ENCODE data around the gene ADAP2. TPM values are rescaled to one million over a fixed set of nuclear protein-coding genes. Genes with fewer than 3 reads are reported as not detected.
A peak's percentile ranks its signal among the peaks of the same experiment; 100 is the strongest.

The ADAP2 gene
- total and polyA plus RNA-seq, 4 donors, result 10.3 to 40.9 (median 27.9) TPM

DNA sequence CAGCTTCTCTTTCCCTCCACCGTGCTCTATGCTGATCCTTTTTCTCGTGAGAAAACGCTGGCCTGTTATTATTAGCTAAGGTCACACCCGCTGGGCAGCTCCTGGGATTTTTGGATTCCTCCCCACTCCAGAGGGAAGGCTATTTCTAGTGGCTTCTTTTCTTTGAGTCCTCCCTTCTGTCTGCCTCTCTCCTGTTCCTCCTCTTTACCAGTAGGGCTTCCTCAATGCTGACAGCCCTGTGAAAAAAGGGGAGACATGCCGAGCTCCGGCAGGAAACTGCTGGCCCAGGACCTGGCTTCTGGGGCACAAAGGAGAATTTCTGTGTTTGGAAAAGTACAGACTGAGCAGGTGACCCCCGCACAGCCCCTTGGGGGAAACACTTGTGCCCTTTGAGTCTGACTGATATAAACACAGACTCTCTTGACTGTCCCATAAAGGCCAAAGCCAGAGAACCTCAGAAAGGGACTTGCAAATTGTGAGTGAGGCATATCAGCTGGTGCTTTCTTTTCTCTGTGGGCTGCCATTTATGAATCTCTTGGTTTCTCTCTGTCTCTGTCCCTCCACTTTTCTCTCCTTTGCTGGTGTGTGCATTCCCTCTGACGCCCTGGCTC is 35.1 kb downstream of the ADAP2 start:
- ATAC-seq (ENCODE audit: insufficient read depth, low FRiP score) (no peak), DNase-seq (peak; percentile 38 to 42 (median 39))
- peak overlapping the region in 1 of 2 donors; percentile 31 for H3K27ac ChIP-seq (ENCODE audit: low read depth in 1 of 2, low read length in 1 of 2)
- peaks cover 0 to 2% (median 0%) of the 10 kb centered on the region in 4 donors for H3K36me3 ChIP-seq (ENCODE audit: control insufficient read depth in 4 of 4, insufficient read depth in 4 of 4, low read length in 4 of 4)
- no peak overlapping the region for H3K9ac ChIP-seq (ENCODE audit: insufficient read depth in 1 of 2, low read length in 2 of 2)
- H3K4me1 ChIP-seq (ENCODE audit: control insufficient read depth in 5 of 5, insufficient read depth in 5 of 5, low read length in 5 of 5), result peaks cover 0 to 9% (median 6%) of the 10 kb centered on the region in 5 donors
- H3K9me3 ChIP-seq (ENCODE audit: control insufficient read depth in 4 of 4, insufficient read depth in 3 of 4, low read length in 3 of 4), result no peaks in the 10 kb centered on the region
- 43 to 54% methylated on average over 8 of the region's 8 CpGs for WGBS, 2 donors
- no peaks in the 10 kb centered on the region for H3K27me3 ChIP-seq (ENCODE audit: control insufficient read depth in 3 of 3, insufficient read depth in 3 of 3, low read length in 2 of 3)
- TF ChIP-seq, protein P1, sequence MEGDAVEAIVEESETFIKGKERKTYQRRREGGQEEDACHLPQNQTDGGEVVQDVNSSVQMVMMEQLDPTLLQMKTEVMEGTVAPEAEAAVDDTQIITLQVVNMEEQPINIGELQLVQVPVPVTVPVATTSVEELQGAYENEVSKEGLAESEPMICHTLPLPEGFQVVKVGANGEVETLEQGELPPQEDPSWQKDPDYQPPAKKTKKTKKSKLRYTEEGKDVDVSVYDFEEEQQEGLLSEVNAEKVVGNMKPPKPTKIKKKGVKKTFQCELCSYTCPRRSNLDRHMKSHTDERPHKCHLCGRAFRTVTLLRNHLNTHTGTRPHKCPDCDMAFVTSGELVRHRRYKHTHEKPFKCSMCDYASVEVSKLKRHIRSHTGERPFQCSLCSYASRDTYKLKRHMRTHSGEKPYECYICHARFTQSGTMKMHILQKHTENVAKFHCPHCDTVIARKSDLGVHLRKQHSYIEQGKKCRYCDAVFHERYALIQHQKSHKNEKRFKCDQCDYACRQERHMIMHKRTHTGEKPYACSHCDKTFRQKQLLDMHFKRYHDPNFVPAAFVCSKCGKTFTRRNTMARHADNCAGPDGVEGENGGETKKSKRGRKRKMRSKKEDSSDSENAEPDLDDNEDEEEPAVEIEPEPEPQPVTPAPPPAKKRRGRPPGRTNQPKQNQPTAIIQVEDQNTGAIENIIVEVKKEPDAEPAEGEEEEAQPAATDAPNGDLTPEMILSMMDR (IDR thresholded peaks at IDR 0.05; ENCODE audit: control extremely low read depth, extremely low read depth), result no peak
- no peak overlapping the region for H3K4me3 ChIP-seq

DNA sequence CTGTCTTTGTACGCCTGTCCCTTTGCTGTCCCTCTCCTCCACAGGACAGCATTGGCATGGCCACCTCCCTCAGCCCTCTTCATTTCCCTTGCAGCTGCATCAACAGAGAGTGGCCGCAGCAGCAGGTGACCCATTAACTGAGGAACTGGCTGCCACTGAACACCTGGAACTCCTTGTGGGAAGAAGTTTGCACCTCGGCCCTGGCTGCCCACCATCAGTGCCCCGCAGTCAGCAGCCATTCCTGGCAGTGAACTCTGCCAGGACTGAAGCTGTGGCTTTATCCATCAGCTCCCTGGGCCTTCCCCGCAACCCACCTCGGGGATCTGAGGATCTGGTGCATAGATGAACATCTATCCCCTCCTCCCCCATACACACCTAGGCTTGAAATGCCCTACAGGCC is 36.0 kb downstream of the ADAP2 start:
- TF ChIP-seq, protein P1 (IDR thresholded peaks at IDR 0.05; ENCODE audit: control extremely low read depth, extremely low read depth), result no peak
- DNase-seq, result no peak

DNA sequence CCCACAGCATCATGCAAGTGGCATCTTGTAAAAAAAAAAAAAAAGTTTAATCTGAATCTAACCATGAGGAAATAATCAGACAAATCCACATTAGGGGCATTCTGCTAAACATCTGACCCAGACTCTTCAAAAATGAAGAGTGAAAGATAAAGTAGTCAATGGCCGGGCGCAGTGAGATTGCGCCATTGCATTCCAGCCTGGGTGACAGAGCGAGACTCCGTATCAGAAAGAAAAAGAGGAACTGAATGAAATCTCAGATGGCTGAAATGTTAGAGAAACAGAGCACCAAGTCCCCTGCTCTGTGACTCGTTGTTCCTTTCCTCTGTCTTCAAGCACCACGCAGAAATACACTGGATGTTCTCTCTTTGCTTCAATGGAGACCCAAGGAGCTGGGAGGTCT is 36.4 kb downstream of the ADAP2 start:
- peak; percentile 33 to 38 (median 38) for DNase-seq
- no peaks in the 10 kb centered on the region for H3K27me3 ChIP-seq (ENCODE audit: control insufficient read depth in 3 of 3, insufficient read depth in 3 of 3, low read length in 2 of 3)

More for the DNA sequence above, 36.0 kb downstream of the ADAP2 start:
- Histone ChIP-seq H3K9me3 (ENCODE audit: control insufficient read depth in 4 of 4, insufficient read depth in 3 of 4, low read length in 3 of 4) (no peaks in the 10 kb centered on the region), H3K9ac (ENCODE audit: insufficient read depth in 1 of 2, low read length in 2 of 2) (no peak overlapping the region), H3K36me3 (ENCODE audit: control insufficient read depth in 4 of 4, insufficient read depth in 4 of 4, low read length in 4 of 4) (no peaks in the 10 kb centered on the region), H3K27ac (ENCODE audit: low read depth in 1 of 2, low read length in 1 of 2) (peak overlapping the region in 1 of 2 donors; percentile 55), H3K4me1 (ENCODE audit: control insufficient read depth in 5 of 5, insufficient read depth in 5 of 5, low read length in 5 of 5) (peaks cover 0 to 9% (median 6%) of the 10 kb centered on the region in 5 donors), H3K27me3 (ENCODE audit: control insufficient read depth in 3 of 3, insufficient read depth in 3 of 3, low read length in 2 of 3) (no peaks in the 10 kb centered on the region), H3K4me3 (no peak overlapping the region)
- ATAC-seq (ENCODE audit: insufficient read depth, low FRiP score), result no peak
- 92 to 93% methylated on average over 6 of the region's 6 CpGs for WGBS, 2 donors

More for the DNA sequence above, 36.4 kb downstream of the ADAP2 start:
- Histone ChIP-seq H3K27ac (ENCODE audit: low read depth in 1 of 2, low read length in 1 of 2) (peak overlapping the region in 1 of 2 donors; percentile 61), H3K9ac (ENCODE audit: insufficient read depth in 1 of 2, low read length in 2 of 2) (no peak overlapping the region), H3K36me3 (ENCODE audit: control insufficient read depth in 4 of 4, insufficient read depth in 4 of 4, low read length in 4 of 4) (no peaks in the 10 kb centered on the region), H3K4me3 (no peak overlapping the region), H3K4me1 (ENCODE audit: control insufficient read depth in 5 of 5, insufficient read depth in 5 of 5, low read length in 5 of 5) (peaks cover 0 to 9% (median 6%) of the 10 kb centered on the region in 5 donors), H3K9me3 (ENCODE audit: control insufficient read depth in 4 of 4, insufficient read depth in 3 of 4, low read length in 3 of 4) (no peaks in the 10 kb centered on the region)
- TF ChIP-seq, protein P1 (IDR thresholded peaks at IDR 0.05; ENCODE audit: control extremely low read depth, extremely low read depth), result no peak
- WGBS, 2 donors, result 26 to 47% methylated on average over 7 of the region's 7 CpGs
- ATAC-seq (ENCODE audit: insufficient read depth, low FRiP score), result no peak
